Neuron (in vitro differentiated cells): ENCODE data around the gene CACNG1.
"Not testable (repeated sequence)": the region's sequence is repeated elsewhere in the genome, so short reads cannot be mapped to it uniquely, and the experiment has no call there.

Experiments used
- H2AFZ ChIP-seq: one replicate; pipeline ENCODE4 v1.6.1; 2013; ENCODE audit warnings: low read depth, mild to moderate bottlenecking, inconsistent platforms, low read length, moderate library complexity
- H3K27me3 ChIP-seq: one replicate; pipeline ENCODE4 v1.6.1; 2013; ENCODE audit warnings: low read length; ENCODE audit not compliant: insufficient read depth
- H3K36me3 ChIP-seq: one replicate; pipeline ENCODE4 v1.6.1; 2013; ENCODE audit warnings: low read length; ENCODE audit not compliant: insufficient read depth
- H3K4me1 ChIP-seq: one replicate; pipeline ENCODE4 v1.6.1; 2013; ENCODE audit warnings: low read length; ENCODE audit not compliant: insufficient read depth
- H3K4me3 ChIP-seq: 2 replicates; pipeline ENCODE4 v1.5.1; 2013; ENCODE audit warnings: mild to moderate bottlenecking, low read length, moderate library complexity
- H3K9me3 ChIP-seq: one replicate; pipeline ENCODE4 v1.6.1; 2013; ENCODE audit warnings: low read length

The CACNG1 gene

DNA sequence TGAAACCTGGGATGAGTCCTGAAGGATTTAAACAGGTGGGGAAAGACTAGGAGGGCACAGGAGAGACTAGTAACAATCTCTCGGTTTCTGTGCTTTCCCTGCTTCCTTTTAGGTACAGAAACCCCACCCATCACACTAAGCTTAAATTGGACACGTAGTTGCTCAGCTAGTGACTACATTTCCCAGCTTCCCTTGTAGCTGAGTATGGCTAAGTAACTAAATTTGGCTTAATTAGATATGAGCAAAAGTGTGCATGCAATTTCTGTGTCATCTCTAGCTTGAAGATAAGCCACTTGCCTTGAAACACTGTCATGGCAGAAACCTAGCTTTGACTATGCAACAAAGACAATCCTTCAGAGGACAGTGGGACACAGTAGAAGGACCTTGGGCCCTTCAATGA, 36.5 kb downstream of the CACNG1 start:
- Histone ChIP-seq H3K4me3 (no peak overlapping the region), H3K9me3 (no peaks in the 10 kb centered on the region), H3K4me1 (no peaks in the 10 kb centered on the region), H3K36me3 (peaks cover 24% of the 10 kb centered on the region), H3K27me3 (no peaks in the 10 kb centered on the region), H2AFZ (no peak overlapping the region)

DNA sequence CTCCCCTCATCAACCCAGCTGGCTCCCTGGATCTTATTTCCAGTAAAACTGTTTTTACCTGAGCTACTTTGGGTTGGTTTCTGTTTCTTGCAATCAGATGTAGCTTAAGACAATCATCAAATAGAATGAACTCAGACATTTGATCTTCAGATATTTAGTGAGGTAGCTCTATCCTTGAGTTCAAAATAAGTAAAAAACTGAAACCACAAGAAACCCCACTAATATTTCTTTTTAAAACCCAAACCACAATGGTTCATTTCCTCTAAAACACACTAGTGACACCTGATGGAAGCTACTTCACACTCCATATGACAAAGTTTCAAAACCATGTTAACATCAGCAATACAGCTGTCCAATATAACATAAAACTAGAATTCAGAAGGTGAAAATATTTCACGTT, 37.8 kb downstream of the CACNG1 start:
- H3K4me1 ChIP-seq = no peaks in the 10 kb centered on the region

DNA sequence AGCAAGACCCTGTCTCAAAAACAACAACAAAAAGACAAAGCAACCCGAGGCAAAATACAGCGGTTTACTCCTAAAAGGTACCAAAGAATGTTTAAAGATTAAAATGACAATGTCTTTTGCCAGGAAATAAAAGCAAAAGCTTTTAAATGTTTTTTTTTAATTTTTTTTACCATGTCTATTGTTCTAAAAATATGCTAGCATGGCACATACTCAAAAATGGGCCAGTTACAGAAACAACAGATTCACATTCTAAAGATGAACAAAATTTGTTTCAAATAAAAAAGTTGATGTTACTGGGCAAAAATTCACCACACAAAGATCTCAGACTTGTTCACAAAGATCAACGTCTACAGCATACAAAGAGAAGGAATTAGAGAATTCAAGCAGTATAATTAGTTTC, 41.1 kb downstream of the CACNG1 start:
- Histone ChIP-seq H3K4me3 (no peak overlapping the region), H3K9me3 (peaks cover 4% of the 10 kb centered on the region), H2AFZ (no peak overlapping the region), H3K36me3 (peaks cover 24% of the 10 kb centered on the region), H3K27me3 (no peaks in the 10 kb centered on the region), H3K4me1 (no peaks in the 10 kb centered on the region)

More for the DNA sequence above, 37.8 kb downstream of the CACNG1 start:
- peaks cover 28% of the 10 kb centered on the region for H3K36me3 ChIP-seq
- H3K27me3 ChIP-seq = no peaks in the 10 kb centered on the region
- H3K9me3 ChIP-seq = no peaks in the 10 kb centered on the region
- H2AFZ ChIP-seq = no peak overlapping the region
- no peak overlapping the region for H3K4me3 ChIP-seq

DNA sequence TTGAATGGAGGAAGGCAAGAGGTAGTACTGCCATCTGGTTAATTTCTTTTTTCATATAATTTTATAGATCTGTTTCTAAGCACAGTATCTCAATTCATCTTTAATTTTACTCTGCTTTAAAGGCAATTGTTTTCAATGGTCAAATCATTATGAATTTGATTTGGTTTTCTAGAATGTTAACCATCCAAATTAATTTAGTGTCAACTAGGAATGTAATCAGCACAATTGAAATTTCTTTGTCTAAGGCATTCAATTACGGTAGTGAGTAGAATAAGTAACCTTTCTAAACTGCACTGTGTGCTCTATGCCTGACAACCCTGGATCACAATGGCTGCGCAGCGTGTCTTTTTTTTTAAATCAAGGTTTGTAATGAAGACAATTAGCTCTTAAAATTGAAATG, 44.3 kb downstream of the CACNG1 start:
- Histone ChIP-seq H3K27me3 (no peaks in the 10 kb centered on the region), H2AFZ (no peak overlapping the region), H3K4me3 (no peak overlapping the region), H3K9me3 (peaks cover 4% of the 10 kb centered on the region), H3K4me1 (no peaks in the 10 kb centered on the region), H3K36me3 (peaks cover 18% of the 10 kb centered on the region)

DNA sequence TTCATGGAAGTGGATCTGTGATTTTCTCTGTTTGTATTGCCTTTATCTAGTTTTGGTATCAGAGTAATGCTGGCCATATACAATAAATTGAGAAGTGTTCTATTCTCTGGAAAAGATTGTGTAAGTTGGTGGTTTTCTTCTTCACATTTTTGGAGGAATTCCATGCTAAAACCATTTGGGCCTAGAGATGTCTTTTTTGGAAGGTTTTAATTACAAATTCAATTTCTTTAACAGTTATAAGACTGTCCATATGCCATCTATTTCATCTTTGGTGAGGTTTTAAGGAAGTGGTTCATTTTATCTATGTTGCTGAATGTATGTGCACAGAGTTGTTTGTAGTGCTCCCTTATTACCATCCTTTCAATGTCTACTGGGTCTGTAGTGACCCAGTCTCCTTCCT, 46.0 kb downstream of the CACNG1 start:
- H3K4me3 ChIP-seq = no peak overlapping the region
- H3K27me3 ChIP-seq = no peaks in the 10 kb centered on the region
- peaks cover 4% of the 10 kb centered on the region for H3K9me3 ChIP-seq
- no peaks in the 10 kb centered on the region for H3K4me1 ChIP-seq
- H2AFZ ChIP-seq = no peak overlapping the region
- H3K36me3 ChIP-seq = peaks cover 18% of the 10 kb centered on the region

DNA sequence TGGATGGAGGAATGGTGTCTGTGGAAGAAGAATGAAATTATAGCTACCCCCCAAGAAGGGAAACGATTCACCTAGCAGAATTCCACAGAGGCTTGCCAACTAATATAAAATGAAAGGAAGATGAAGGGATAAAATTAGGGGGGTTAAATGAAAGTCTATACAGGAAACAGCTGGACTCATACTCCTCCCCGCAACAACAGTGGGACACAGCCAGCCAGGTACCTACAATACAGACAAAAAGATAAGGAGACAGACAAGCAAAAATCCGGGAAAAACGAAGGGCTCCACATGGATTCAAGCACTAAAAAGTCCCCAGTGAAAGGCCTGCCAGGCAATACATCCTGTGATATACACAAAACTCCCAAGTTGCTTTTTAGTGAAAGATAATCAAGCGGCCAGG, 47.9 kb downstream of the CACNG1 start:
- Histone ChIP-seq H3K4me3 (no peak overlapping the region), H3K9me3 (peaks cover 8% of the 10 kb centered on the region), H2AFZ (no peak overlapping the region), H3K36me3 (peaks cover 5% of the 10 kb centered on the region), H3K27me3 (no peaks in the 10 kb centered on the region), H3K4me1 (no peaks in the 10 kb centered on the region)

DNA sequence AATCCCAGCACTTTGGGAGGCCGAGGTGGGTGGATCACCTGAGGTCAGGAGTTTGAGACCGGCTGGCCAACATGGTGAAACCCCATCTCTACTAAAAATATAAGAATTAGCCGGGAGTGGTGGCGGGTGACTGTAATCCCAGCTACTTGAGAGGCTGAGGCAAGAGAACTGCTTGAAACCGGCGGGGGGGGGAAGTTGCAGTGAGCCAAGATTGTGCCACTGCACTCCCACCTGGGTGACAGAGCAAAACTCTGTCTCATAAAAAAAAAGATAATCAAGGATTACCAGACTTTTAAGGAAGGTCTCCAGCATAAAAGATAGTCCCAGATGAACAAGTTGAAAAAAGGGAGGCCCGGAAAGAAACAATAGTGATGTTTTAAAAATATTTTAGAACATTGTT, 48.4 kb downstream of the CACNG1 start:
- not testable (repeated sequence) for H3K4me1 ChIP-seq, H3K4me3 ChIP-seq, H3K27me3 ChIP-seq, H2AFZ ChIP-seq, H3K9me3 ChIP-seq, H3K36me3 ChIP-seq

DNA sequence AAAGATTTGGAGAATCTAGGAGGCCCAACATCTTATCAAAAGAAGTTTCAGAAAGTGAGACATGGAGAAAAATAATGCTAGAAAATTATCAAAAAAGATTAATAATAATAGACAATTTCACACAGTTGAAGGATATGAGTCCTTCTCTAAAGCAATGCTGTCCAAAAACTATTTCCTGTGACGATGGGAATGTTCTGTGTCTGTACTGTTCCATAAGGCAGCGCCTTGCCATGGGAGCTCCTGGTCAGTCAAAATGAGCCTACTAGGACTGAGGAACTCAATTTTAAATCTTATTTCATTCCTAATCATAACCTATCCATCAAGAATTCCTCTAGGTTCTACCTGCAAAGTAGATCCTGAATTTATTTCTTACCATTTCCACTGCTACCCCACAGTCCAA, 49.0 kb downstream of the CACNG1 start:
- H2AFZ ChIP-seq = no peak overlapping the region
- no peaks in the 10 kb centered on the region for H3K4me1 ChIP-seq
- peaks cover 8% of the 10 kb centered on the region for H3K9me3 ChIP-seq
- H3K36me3 ChIP-seq = peaks cover 5% of the 10 kb centered on the region
- no peak overlapping the region for H3K4me3 ChIP-seq
- no peaks in the 10 kb centered on the region for H3K27me3 ChIP-seq

DNA sequence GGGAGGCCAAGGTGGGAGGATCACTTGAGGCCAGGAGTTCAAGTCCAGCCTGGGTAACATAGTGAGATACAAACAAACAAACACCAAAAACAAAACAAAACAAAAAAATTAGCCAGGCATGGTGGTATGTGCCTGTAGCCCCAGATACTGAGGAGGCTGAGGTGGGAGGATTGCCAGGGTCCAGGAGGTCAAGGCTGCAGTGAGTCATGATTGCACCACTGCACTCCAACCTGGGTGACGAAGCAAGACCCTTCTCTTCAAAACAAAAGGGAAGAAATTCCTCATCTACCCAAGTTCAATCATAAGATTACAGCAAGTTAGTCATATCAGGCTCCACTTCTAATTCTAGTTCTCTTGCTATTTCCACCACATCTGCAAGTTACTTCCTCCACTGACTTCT, 50.9 kb downstream of the CACNG1 start:
- H3K36me3 ChIP-seq, H3K9me3 ChIP-seq, H3K27me3 ChIP-seq, H2AFZ ChIP-seq, H3K4me1 ChIP-seq, H3K4me3 ChIP-seq: not testable (repeated sequence)

DNA sequence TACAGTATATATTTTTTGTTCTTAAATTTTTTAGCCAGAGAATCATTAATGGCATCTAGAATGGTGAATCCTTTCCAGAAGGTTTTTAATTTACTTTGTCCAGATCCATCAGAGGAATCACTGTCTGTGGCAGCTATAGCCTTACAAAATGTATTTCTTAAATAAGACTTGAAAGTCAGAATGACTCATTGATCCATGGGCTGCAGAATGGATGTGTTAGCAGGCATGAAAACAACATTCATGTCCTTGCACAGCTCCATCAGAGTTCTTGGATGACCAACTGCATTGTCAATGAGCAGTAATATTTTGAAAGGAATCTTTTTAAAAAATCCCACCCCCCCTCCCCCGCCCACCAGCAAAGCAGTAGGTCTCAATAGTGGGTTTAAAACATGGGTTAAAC, 51.4 kb downstream of the CACNG1 start:
- no peak overlapping the region for H3K4me3 ChIP-seq
- H3K36me3 ChIP-seq = no peaks in the 10 kb centered on the region
- H3K4me1 ChIP-seq = no peaks in the 10 kb centered on the region
- H2AFZ ChIP-seq = no peak overlapping the region
- H3K27me3 ChIP-seq = no peaks in the 10 kb centered on the region
- H3K9me3 ChIP-seq = peaks cover 4% of the 10 kb centered on the region

DNA sequence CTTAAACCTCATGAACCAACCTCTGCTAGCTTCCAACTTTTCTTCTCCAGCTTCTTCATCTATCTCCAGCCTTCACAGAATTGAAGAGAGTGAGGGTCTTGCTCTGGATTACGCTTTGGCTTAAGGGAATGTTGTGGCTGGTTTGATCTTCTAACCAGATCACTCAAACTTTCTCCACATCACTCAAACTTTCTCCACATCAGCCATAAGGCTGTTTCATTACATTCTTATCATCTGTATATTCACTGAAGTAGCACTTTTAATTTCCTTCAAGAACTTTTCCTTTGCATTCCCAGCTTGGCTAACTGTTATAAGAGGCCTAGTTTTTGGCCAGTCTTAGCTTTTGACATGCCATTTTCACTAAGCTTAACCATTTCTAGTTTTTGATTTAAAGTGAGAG, 52.3 kb downstream of the CACNG1 start:
- H3K4me3 ChIP-seq = no peak overlapping the region
- peaks cover 4% of the 10 kb centered on the region for H3K9me3 ChIP-seq
- H2AFZ ChIP-seq = no peak overlapping the region
- no peaks in the 10 kb centered on the region for H3K36me3 ChIP-seq
- H3K27me3 ChIP-seq = no peaks in the 10 kb centered on the region
- H3K4me1 ChIP-seq = no peaks in the 10 kb centered on the region

DNA sequence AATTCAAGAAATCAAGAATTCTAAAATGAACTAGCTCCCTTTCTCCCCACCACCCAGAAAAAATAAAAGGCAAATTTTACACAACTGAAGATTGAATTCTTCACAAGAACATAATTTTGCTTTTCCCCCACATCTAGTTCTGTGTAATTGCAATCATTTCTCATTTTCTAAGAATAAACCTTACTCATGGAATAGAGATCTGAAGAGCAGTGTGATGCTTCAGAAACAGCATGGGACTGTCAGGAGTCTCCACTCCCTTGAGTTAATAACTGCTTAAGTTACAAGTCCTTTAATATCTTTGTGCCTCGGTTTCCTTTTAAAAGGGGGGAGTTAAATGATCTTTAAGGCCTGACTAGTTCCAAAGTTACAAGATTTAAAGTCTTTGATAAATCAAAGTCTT, 53.7 kb downstream of the CACNG1 start:
- peaks cover 6% of the 10 kb centered on the region for H3K9me3 ChIP-seq
- H3K36me3 ChIP-seq = no peaks in the 10 kb centered on the region
- no peaks in the 10 kb centered on the region for H3K27me3 ChIP-seq
- no peak overlapping the region for H3K4me3 ChIP-seq
- no peak overlapping the region for H2AFZ ChIP-seq
- no peaks in the 10 kb centered on the region for H3K4me1 ChIP-seq

DNA sequence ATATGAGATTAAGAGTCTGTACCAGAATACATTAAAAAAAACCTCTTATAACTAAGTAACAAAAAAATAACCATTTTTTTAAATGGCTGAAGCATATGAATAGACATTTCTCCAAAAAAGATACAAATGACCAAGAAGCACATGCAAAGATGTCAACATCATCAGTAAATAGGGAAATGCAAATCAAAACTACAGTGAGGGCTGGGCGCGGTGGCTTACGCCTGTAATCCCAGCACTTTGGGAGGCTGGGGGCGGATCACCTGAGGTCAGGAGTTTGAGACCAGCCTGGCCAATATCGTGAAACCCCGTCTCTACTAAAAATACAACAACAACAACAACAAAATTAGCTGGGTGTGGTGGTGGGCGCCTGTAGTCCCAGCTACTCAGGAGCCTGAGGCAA, 60.3 kb downstream of the CACNG1 start:
- not testable (repeated sequence) for H3K4me3 ChIP-seq, H3K27me3 ChIP-seq, H3K9me3 ChIP-seq, H3K4me1 ChIP-seq, H2AFZ ChIP-seq
- peaks cover 43% of the 10 kb centered on the region for H3K36me3 ChIP-seq

DNA sequence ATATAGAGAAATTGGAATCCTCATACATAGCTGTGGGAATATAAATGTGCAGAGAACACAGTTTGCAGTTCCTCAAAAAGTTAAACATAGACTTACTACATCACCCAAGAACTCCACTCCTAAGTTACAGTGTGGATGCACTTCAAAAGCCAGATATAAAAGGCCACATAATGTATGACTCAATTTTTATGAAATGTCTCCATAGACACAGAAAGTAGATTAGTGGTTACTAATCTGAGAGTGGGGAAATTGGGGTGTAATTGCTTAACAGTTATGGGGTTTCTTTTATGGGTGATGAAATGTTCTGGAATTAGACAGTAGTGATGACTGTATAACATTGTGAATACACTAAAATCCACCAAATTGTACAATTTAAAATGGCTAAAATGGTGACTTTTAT, 60.9 kb downstream of the CACNG1 start:
- peaks cover 2% of the 10 kb centered on the region for H3K9me3 ChIP-seq
- H3K4me3 ChIP-seq = no peak overlapping the region
- no peak overlapping the region for H2AFZ ChIP-seq
- H3K27me3 ChIP-seq = no peaks in the 10 kb centered on the region
- peaks cover 44% of the 10 kb centered on the region for H3K36me3 ChIP-seq
- no peaks in the 10 kb centered on the region for H3K4me1 ChIP-seq
